Naive thymus-derived CD4-positive, alpha-beta T cell (primary cell): ENCODE measurements around the gene INTS3. TPM values are rescaled to one million over a fixed set of nuclear protein-coding genes. Genes with fewer than 3 reads are reported as not detected.

Experiments used
- ATAC-seq: fragments of 150-1000 bp; cut with Tn5 transposase; 2 replicates; pipeline ENCODE4 v1.10.0; 2021; ENCODE audit warnings: mild to moderate bottlenecking, moderate library complexity
- CTCF ChIA-PET: fragments of 350-600 bp; sonication (Branson Sonifier 250); formaldehyde crosslinking; loops from one replicate; lab custom pipeline; 2021; ENCODE audit warnings: antibody characterized with exemption; lab: Charles Lee
- POLR2A ChIA-PET: fragments of 350-600 bp; sonication (Branson Sonifier 250); formaldehyde crosslinking; loops from one replicate; lab custom pipeline; 2021; ENCODE audit warnings: antibody characterized with exemption, inconsistent platforms; lab: Charles Lee
- DNase-seq, 9 donors: peaks; one replicate each; pipeline versions ENCODE4 v3.0.0 to v3.0.0-alpha.2; 2020 to 2022; ENCODE audit warnings: mixed read lengths in 1 of 9
- H3K27ac ChIP-seq: one replicate; pipeline ENCODE4 v1.7.0; 2013; ENCODE audit warnings: mild to moderate bottlenecking, low read depth, low read length, moderate library complexity
- H3K27me3 ChIP-seq, 2 donors: one replicate each; pipeline ENCODE4 v1.7.0; 2013; ENCODE audit warnings: low read length in 2 of 2, mild to moderate bottlenecking in 2 of 2, moderate library complexity in 2 of 2; ENCODE audit not compliant: control insufficient read depth in 2 of 2, insufficient read depth in 2 of 2
- H3K36me3 ChIP-seq, 3 experiments: 1 replicate in 2 of 3; 2 replicates in 1 of 3; pipeline ENCODE4 v1.7.0; 2013; ENCODE audit warnings: low read length in 3 of 3, mild to moderate bottlenecking in 3 of 3, moderate library complexity in 1 of 3; ENCODE audit not compliant: insufficient read depth in 3 of 3, control insufficient read depth in 2 of 3
- H3K4me1 ChIP-seq, 2 donors: one replicate each; pipeline ENCODE4 v1.7.0; 2013; ENCODE audit warnings: low read length in 2 of 2, mild to moderate bottlenecking in 2 of 2, moderate library complexity in 1 of 2; ENCODE audit not compliant: control insufficient read depth in 2 of 2, insufficient read depth in 2 of 2
- H3K4me3 ChIP-seq: 2 replicates; pipeline ENCODE4 v1.7.0; 2013; ENCODE audit warnings: mild to moderate bottlenecking, low read length
- H3K9me3 ChIP-seq, 3 experiments: 1 replicate in 2 of 3; 2 replicates in 1 of 3; pipeline ENCODE4 v1.7.0; 2013; ENCODE audit warnings: low read length in 3 of 3; ENCODE audit not compliant: control insufficient read depth in 2 of 3
- H3K27ac Mint-ChIP-seq, 9 donors: one replicate each; pipeline ENCODE4 v1.8.0; 2020 to 2022; ENCODE audit warnings: mixed read lengths in 9 of 9, mild to moderate bottlenecking in 8 of 9, moderate library complexity in 5 of 9, inconsistent platforms in 2 of 9
- H3K27me3 Mint-ChIP-seq, 5 donors: one replicate each; pipeline ENCODE4 v1.8.0; 2021 to 2022; ENCODE audit warnings: mixed read lengths in 5 of 5, mild to moderate bottlenecking in 1 of 5
- H3K36me3 Mint-ChIP-seq, 5 donors: one replicate each; pipeline ENCODE4 v1.8.0; 2020 to 2022; ENCODE audit warnings: mixed read lengths in 5 of 5, mild to moderate bottlenecking in 3 of 5, inconsistent platforms in 1 of 5
- H3K4me1 Mint-ChIP-seq, 7 donors: one replicate each; pipeline ENCODE4 v1.8.0; 2020 to 2022; ENCODE audit warnings: mixed read lengths in 7 of 7, mild to moderate bottlenecking in 3 of 7, inconsistent platforms in 1 of 7
- H3K4me3 Mint-ChIP-seq, 10 donors: one replicate each; pipeline ENCODE4 v1.8.0; 2020 to 2022; ENCODE audit warnings: mild to moderate bottlenecking in 10 of 10, mixed read lengths in 10 of 10, moderate library complexity in 6 of 10, inconsistent platforms in 2 of 10
- H3K9me3 Mint-ChIP-seq, 11 donors: one replicate each; pipeline ENCODE4 v1.8.0; 2020 to 2022; ENCODE audit warnings: mixed read lengths in 11 of 11, mild to moderate bottlenecking in 4 of 11, inconsistent platforms in 1 of 11, moderate library complexity in 1 of 11
- intact Hi-C, 2 donors: fragments of 100-400 bp; cut with micrococcal nuclease; formaldehyde crosslinking; loops; one replicate each; pipeline ENCODE4 v1.15.1; 2023
- polyA plus RNA-seq, 2 donors: library from polyadenylated mRNA; unstranded; fragments of 300-500 nt; fragmentation: Illumina TruSeq; gene quantifications; one replicate each; pipeline ENCODE4 v1.2.3, GENCODE V29; 2021
- total RNA-seq, 6 experiments: library from RNA in 5 of 6; stranded (reverse) in 5 of 6; gene quantifications; 1 replicate in 5 of 6; 2 replicates in 1 of 6; pipeline ENCODE4 v1.2.3 and lab custom pipeline; 2021 to 2026

The INTS3 gene
- total and polyA plus RNA-seq, 7 experiments from 2014 or later: 9.5 to 68.1 (median 54.3) TPM

DNA sequence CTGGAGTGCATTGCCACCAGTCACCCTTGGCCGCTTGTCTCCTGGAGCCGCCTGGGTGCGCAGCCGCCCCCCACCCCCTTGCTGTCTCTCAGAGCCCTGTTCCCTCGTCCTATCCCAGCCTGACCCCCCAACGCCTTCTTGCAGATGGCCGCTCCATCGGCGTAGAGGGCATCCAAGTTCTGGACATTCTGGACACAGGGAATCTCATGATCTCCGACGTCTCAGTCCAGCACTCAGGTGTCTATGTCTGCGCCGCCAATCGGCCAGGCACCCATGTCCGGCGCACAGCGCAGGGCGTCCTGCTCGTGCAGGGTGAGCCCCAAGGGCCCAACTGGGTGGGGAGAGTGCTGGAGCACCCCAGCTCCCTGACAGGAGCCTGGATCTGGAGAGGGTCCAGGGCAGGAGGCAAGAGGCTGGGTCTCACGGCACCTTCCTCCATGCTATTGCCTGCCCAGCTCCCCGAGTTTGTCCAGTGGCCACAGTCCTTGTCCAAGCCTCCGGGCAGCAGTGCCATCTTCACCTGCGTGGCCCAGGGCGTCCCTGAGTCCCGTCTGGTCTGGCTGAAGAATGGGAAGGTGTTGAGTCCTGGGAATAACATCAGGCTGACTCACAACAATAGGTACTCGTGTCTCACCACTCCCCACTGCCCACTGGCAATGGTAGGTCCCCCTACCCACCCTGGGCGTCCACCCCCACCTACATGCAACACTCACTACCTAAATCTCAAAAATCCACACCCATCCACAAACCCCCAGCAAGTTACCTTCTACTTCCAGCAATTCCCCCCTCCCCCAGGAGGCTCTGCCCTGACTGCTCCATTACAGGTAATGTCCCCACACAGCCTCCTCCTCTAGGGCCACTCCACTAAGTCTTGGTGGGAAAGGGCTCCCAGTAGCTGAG, 72.0 kb downstream of the INTS3 start:
- Histone ChIP-seq H3K4me3 (no peak overlapping the region), H3K27ac (no peak overlapping the region), H3K27me3 (no peaks in the 10 kb centered on the region), H3K4me1 (peaks cover 0 to 18% of the 10 kb centered on the region in 2 donors), H3K9me3 (no peaks in the 10 kb centered on the region), H3K36me3 (peaks cover 0 to 9% (median 0%) of the 10 kb centered on the region in 3 experiments)
- peaks cover 0 to 4% (median 0%) of the 10 kb centered on the region in 11 donors for H3K9me3 Mint-ChIP-seq
- no peak overlapping the region for H3K4me3 Mint-ChIP-seq
- DNase-seq: no peak
- H3K4me1 Mint-ChIP-seq: peaks cover 7 to 30% (median 17%) of the 10 kb centered on the region in 7 donors
- peak overlapping the region in 4 of 9 donors; percentile 17 to 76 (median 60) for H3K27ac Mint-ChIP-seq
- H3K27me3 Mint-ChIP-seq: no peaks in the 10 kb centered on the region
- POLR2A ChIA-PET: interaction anchor here (1.0 to 4.9 kb wide), 2 partner anchors 146 to 191 kb away, joined by 3 to 29 read pairs; partner anchors contain the start of gene RPS27
- peaks cover 0 to 6% (median 3%) of the 10 kb centered on the region in 5 donors for H3K36me3 Mint-ChIP-seq
- intact Hi-C loops: no loop called here
- CTCF ChIA-PET: interaction anchor here (1.5 to 5.7 kb wide), 2 partner anchors 187 to 188 kb away, joined by 5 to 84 read pairs; partner anchors contain the start of genes RAB13 and RPS27
- ATAC-seq: no peak

DNA sequence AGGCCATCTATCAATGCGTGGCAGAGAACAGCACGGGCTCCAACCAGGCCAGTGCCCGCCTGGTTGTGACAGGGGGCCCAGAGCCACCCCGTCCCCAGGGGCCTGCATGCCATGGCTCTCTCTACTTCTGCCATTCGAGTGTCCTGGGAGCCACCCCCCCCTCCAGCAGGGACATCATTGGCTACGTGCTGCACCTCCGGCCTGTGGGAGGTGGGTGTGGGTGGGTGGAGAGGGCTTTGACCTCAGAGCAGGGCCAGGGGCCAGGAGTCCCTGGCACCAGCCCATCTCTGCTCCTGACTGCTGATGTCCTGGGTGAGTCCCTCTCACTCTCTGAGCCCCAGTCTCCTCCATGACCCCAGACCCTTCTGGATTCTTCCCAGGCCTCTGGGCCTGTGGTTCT, 72.7 kb downstream of the INTS3 start:
- Mint-ChIP-seq H3K4me1 (peaks cover 13 to 37% (median 22%) of the 10 kb centered on the region in 7 donors), H3K27me3 (no peaks in the 10 kb centered on the region), H3K27ac (peak overlapping the region in 5 of 9 donors; percentile 41 to 76 (median 59)), H3K9me3 (peaks cover 0 to 4% (median 0%) of the 10 kb centered on the region in 11 donors), H3K36me3 (peaks cover 0 to 6% (median 3%) of the 10 kb centered on the region in 5 donors), H3K4me3 (no peak overlapping the region)
- no peak overlapping the region for H3K4me3 ChIP-seq
- POLR2A ChIA-PET: interaction anchor here (0.9 to 4.9 kb wide), 3 partner anchors 17 to 190 kb away, joined by 3 to 29 read pairs (median 7); partner anchors contain the start of genes RAB13 and RPS27
- ATAC-seq (no peak), DNase-seq (no peak)
- H3K27me3 ChIP-seq: no peaks in the 10 kb centered on the region
- H3K4me1 ChIP-seq: peaks cover 3 to 23% of the 10 kb centered on the region in 2 donors
- H3K27ac ChIP-seq: no peak overlapping the region
- CTCF ChIA-PET: interaction anchor here (1.5 kb wide), 1 partner anchor 186 kb away, joined by 5 read pairs; the partner anchor contains the start of gene RAB13
- no peaks in the 10 kb centered on the region for H3K9me3 ChIP-seq
- H3K36me3 ChIP-seq: peaks cover 0 to 9% (median 0%) of the 10 kb centered on the region in 3 experiments
- intact Hi-C loops: no loop called here

GRCh38 chr1:153801028-153801625, 73.3 kb downstream of the INTS3 start:
- peaks cover 0 to 6% (median 3%) of the 10 kb centered on the region in 5 donors for H3K36me3 Mint-ChIP-seq
- intact Hi-C loops: no loop called here
- peaks cover 9 to 29% of the 10 kb centered on the region in 2 donors for H3K4me1 ChIP-seq

DNA sequence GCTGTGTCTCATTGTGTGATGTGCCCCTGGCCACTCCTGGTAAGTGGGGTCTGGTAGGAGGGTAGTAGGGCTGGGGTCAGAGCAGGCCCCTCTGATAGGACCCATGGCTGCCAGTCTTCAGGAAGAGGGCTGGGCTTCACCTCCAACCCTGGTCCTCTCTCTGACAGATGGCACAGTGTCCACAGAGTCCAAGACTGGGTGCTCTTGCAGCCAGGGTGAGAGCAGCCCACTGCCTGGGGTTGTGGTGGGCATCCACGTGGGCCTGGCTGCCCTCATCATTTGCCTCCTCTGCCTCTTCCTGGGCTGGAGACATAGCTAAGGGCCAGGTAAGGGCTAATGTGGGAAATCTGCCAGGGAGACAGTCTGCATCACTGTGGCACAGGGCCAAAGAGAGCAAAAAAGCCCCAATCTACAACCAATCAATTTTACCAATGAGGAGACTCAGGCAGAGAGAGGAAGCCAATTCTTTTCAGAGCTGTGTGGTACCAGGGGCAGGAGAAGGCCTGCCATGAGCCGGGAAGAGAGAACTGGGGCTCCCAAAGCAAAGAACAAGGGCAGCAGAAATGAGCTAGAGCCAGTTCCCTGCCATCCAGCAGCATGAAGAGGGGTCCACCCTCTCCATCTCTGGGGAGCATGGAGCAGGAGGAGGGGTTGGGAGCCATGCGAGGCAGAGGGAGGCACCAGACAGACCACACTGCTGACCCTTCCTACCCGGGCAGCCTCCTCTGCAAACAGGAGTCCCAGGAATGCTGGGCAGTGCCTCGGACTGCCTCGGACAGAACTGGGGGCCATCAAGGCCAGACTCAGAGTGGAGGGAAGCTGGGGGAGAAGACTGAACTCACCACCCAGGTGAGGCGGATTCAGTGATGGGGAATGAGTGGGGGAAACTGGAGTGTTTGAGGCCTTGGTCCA, 74.2 kb downstream of the INTS3 start:
- peaks cover 0 to 6% (median 3%) of the 10 kb centered on the region in 5 donors for H3K36me3 Mint-ChIP-seq
- Histone ChIP-seq H3K4me3 (no peak overlapping the region), H3K36me3 (peaks cover 0 to 10% (median 0%) of the 10 kb centered on the region in 3 experiments), H3K9me3 (no peaks in the 10 kb centered on the region), H3K4me1 (peaks cover 9 to 31% of the 10 kb centered on the region in 2 donors), H3K27ac (no peak overlapping the region), H3K27me3 (no peaks in the 10 kb centered on the region)
- peaks cover 0 to 4% (median 0%) of the 10 kb centered on the region in 11 donors for H3K9me3 Mint-ChIP-seq
- peaks cover 23 to 45% (median 29%) of the 10 kb centered on the region in 7 donors for H3K4me1 Mint-ChIP-seq
- ChIA-PET POLR2A (interaction anchor here (0.8 to 3.2 kb wide), 4 partner anchors 18 to 188 kb away, joined by 3 to 25 read pairs (median 6); partner anchors contain the start of genes RAB13 and RPS27), CTCF (interaction anchor here (0.7 to 1.5 kb wide), 5 partner anchors 9 to 189 kb away, joined by 3 to 6 read pairs (median 3); partner anchors contain the start of genes RAB13 and RPS27)
- ATAC-seq (no peak), DNase-seq (no peak)
- no peak overlapping the region for H3K4me3 Mint-ChIP-seq
- intact Hi-C loops: no loop called here
- H3K27me3 Mint-ChIP-seq: no peaks in the 10 kb centered on the region
- peak overlapping the region in 6 of 9 donors; percentile 18 to 87 (median 44) for H3K27ac Mint-ChIP-seq

More at GRCh38 chr1:153801028-153801625, 73.3 kb downstream of the INTS3 start:
- Mint-ChIP-seq H3K27me3 (no peaks in the 10 kb centered on the region), H3K9me3 (peaks cover 0 to 4% (median 0%) of the 10 kb centered on the region in 11 donors), H3K4me1 (peaks cover 19 to 42% (median 28%) of the 10 kb centered on the region in 7 donors), H3K4me3 (no peak overlapping the region), H3K27ac (peak overlapping the region in 5 of 9 donors; percentile 25 to 63 (median 41))
- H3K4me3 ChIP-seq: no peak overlapping the region
- H3K27ac ChIP-seq: no peak overlapping the region
- ChIA-PET CTCF (interaction anchor here (1.1 to 1.5 kb wide), 3 partner anchors 8 to 190 kb away, joined by 3 to 5 read pairs (median 3); partner anchors contain the start of genes RAB13 and RPS27), POLR2A (interaction anchor here (0.9 to 4.9 kb wide), 3 partner anchors 17 to 189 kb away, joined by 3 to 29 read pairs (median 7); partner anchors contain the start of genes RAB13 and RPS27)
- DNase-seq (no peak), ATAC-seq (no peak)
- no peaks in the 10 kb centered on the region for H3K9me3 ChIP-seq
- H3K36me3 ChIP-seq: peaks cover 0 to 9% (median 0%) of the 10 kb centered on the region in 3 experiments
- H3K27me3 ChIP-seq: no peaks in the 10 kb centered on the region

GRCh38 chr1:153803470-153804056, 75.7 kb downstream of the INTS3 start:
- peaks cover 0 to 4% (median 0%) of the 10 kb centered on the region in 11 donors for H3K9me3 Mint-ChIP-seq
- no peaks in the 10 kb centered on the region for H3K27me3 Mint-ChIP-seq
- no peaks in the 10 kb centered on the region for H3K9me3 ChIP-seq
- peaks cover 9 to 30% of the 10 kb centered on the region in 2 donors for H3K4me1 ChIP-seq
- peak overlapping the region in 7 of 9 donors; percentile 19 to 77 (median 70) for H3K27ac Mint-ChIP-seq
- no peak overlapping the region for H3K4me3 ChIP-seq
- ChIA-PET CTCF (interaction anchor here (1.4 kb wide), 1 partner anchor 142 kb away, joined by 6 read pairs; no protein-coding TSS in a partner anchor), POLR2A (interaction anchor here (1.4 to 3.2 kb wide), 2 partner anchors 116 to 186 kb away, joined by 3 to 25 read pairs; partner anchors contain the start of gene RPS27)
- no peak overlapping the region for H3K4me3 Mint-ChIP-seq
- peaks cover 23 to 45% (median 34%) of the 10 kb centered on the region in 7 donors for H3K4me1 Mint-ChIP-seq
- H3K36me3 ChIP-seq: peaks cover 0 to 23% (median 0%) of the 10 kb centered on the region in 3 experiments
- H3K27me3 ChIP-seq: no peaks in the 10 kb centered on the region
- no peak overlapping the region for H3K27ac ChIP-seq
- peaks cover 0 to 13% (median 3%) of the 10 kb centered on the region in 5 donors for H3K36me3 Mint-ChIP-seq
- ATAC-seq: no peak
- intact Hi-C loops: no loop called here
- DNase-seq: no peak
